ENCODE results near the gene GLI2. TPM values are rescaled to one million over a fixed set of nuclear protein-coding genes. Genes with fewer than 3 reads are reported as not detected.

Gene GLI2
- total RNA-seq, 1 donor from 2014 or later, result 16.2 TPM

GRCh38 chr2:120722246-120722567, 13.5 kb upstream of the GLI2 start:
- H3K4me3 ChIP-seq, result no peak overlapping the region
- no peaks in the 10 kb centered on the region for H3K27me3 ChIP-seq
- peaks cover 5% of the 10 kb centered on the region for H3K4me1 ChIP-seq
- H3K9me3 ChIP-seq, result no peaks in the 10 kb centered on the region
- TF ChIP-seq, protein P1, sequence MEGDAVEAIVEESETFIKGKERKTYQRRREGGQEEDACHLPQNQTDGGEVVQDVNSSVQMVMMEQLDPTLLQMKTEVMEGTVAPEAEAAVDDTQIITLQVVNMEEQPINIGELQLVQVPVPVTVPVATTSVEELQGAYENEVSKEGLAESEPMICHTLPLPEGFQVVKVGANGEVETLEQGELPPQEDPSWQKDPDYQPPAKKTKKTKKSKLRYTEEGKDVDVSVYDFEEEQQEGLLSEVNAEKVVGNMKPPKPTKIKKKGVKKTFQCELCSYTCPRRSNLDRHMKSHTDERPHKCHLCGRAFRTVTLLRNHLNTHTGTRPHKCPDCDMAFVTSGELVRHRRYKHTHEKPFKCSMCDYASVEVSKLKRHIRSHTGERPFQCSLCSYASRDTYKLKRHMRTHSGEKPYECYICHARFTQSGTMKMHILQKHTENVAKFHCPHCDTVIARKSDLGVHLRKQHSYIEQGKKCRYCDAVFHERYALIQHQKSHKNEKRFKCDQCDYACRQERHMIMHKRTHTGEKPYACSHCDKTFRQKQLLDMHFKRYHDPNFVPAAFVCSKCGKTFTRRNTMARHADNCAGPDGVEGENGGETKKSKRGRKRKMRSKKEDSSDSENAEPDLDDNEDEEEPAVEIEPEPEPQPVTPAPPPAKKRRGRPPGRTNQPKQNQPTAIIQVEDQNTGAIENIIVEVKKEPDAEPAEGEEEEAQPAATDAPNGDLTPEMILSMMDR (IDR thresholded peaks at IDR 0.05), result no peak
- no peak for TF ChIP-seq POLR2A (IDR thresholded peaks at IDR 0.05)
- TF ChIP-seq POLR2AphosphoS5 (IDR thresholded peaks at IDR 0.05; ENCODE audit: insufficient read depth in 1 of 2, low read depth in 1 of 2), result no peak
- H3K27ac ChIP-seq, result no peak overlapping the region
- intact Hi-C loops (cut with DNase I), result no loop called here
- no peaks in the 10 kb centered on the region for H3K36me3 ChIP-seq
- DNase-seq (ENCODE audit: extremely low spot score in 2 of 2), result no peak

- Histone ChIP-seq H3K27ac (no peak overlapping the region), H3K4me1 (peaks cover 5% of the 10 kb centered on the region), H3K9me3 (no peaks in the 10 kb centered on the region), H3K36me3 (no peaks in the 10 kb centered on the region), H3K27me3 (no peaks in the 10 kb centered on the region), H3K4me3 (no peak overlapping the region)
- intact Hi-C loops (cut with DNase I), result no loop called here
- DNase-seq (ENCODE audit: extremely low spot score in 2 of 2), result no peak
- TF ChIP-seq, protein P1 (IDR thresholded peaks at IDR 0.05), result no peak
- TF ChIP-seq POLR2A (IDR thresholded peaks at IDR 0.05) (no peak), POLR2AphosphoS5 (IDR thresholded peaks at IDR 0.05; ENCODE audit: insufficient read depth in 1 of 2, low read depth in 1 of 2) (no peak)
These were observed 12.9 kb upstream of the GLI2 start for GRCh38 chr2:120722568-120723421.

GRCh38 chr2:120726245-120726644, 9.4 kb upstream of the GLI2 start:
- TF ChIP-seq, protein P1 (IDR thresholded peaks at IDR 0.05), result no peak
- TF ChIP-seq POLR2A (IDR thresholded peaks at IDR 0.05), result no peak
- TF ChIP-seq POLR2AphosphoS5 (IDR thresholded peaks at IDR 0.05; ENCODE audit: insufficient read depth in 1 of 2, low read depth in 1 of 2), result no peak
- no peak overlapping the region for H3K4me3 ChIP-seq
- peaks cover 10% of the 10 kb centered on the region for H3K4me1 ChIP-seq
- no peaks in the 10 kb centered on the region for H3K27me3 ChIP-seq
- DNase-seq (ENCODE audit: extremely low spot score in 2 of 2), result no peak
- no peaks in the 10 kb centered on the region for H3K9me3 ChIP-seq
- H3K27ac ChIP-seq, result no peak overlapping the region
- no peaks in the 10 kb centered on the region for H3K36me3 ChIP-seq
- intact Hi-C loops (cut with DNase I), result no loop called here

- no peaks in the 10 kb centered on the region for H3K27me3 ChIP-seq
- no peak for TF ChIP-seq POLR2A (IDR thresholded peaks at IDR 0.05)
- TF ChIP-seq, protein P1 (IDR thresholded peaks at IDR 0.05), result no peak
- TF ChIP-seq POLR2AphosphoS5 (IDR thresholded peaks at IDR 0.05; ENCODE audit: insufficient read depth in 1 of 2, low read depth in 1 of 2), result no peak
- DNase-seq (ENCODE audit: extremely low spot score in 2 of 2), result no peak
- no peak overlapping the region for H3K4me3 ChIP-seq
- intact Hi-C loops (cut with DNase I), result no loop called here
- no peaks in the 10 kb centered on the region for H3K9me3 ChIP-seq
- peaks cover 10% of the 10 kb centered on the region for H3K4me1 ChIP-seq
- no peaks in the 10 kb centered on the region for H3K36me3 ChIP-seq
- no peak overlapping the region for H3K27ac ChIP-seq
These were observed 6.0 kb upstream of the GLI2 start for GRCh38 chr2:120729406-120730399.

Measured in vagina (tissue), 2 donors.